GM18861 (cell line): ENCODE data around the gene STK24.

Source experiments
- ATAC-seq: cut with Tn5 transposase; IDR thresholded peaks from one replicate; pipeline ENCODE4 v1.9.1; 2021; ENCODE audit not compliant: unreplicated experiment

STK24 gene

DNA sequence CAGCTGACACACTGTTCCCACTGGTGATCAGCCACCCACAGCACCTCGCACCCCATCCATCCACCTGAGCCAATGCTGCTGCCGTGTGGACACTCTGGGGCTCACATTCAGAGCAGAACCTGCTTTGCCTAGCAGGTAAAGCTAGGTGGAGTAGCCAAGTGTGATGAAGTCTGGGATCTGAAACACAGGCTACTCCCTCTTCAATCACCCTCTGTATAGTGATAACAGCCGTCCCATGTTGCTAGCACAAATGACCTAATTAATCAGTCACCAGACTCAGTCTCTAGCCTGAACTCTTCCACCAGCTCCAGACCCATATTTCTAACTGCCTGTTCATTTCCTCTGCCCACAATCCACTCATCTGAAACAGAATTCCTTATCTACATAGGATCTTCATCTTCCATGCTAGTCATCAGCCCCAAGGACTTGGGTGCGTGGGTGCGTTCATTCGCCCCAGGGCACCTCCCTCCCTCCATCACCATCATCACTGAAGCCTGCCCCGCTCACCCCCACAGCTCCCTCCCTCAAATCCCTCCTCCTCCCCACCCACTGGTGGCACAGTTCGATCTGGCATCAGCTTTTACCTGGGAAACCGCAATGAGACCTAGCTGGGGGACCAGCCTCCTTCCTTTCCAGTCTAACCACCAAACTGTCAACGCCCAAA is 19.8 kb downstream of the STK24 start:
- ATAC-seq = no peak

GRCh38 chr13:98556142-98556816 is 20.6 kb downstream of the STK24 start:
- ATAC-seq = no peak

DNA sequence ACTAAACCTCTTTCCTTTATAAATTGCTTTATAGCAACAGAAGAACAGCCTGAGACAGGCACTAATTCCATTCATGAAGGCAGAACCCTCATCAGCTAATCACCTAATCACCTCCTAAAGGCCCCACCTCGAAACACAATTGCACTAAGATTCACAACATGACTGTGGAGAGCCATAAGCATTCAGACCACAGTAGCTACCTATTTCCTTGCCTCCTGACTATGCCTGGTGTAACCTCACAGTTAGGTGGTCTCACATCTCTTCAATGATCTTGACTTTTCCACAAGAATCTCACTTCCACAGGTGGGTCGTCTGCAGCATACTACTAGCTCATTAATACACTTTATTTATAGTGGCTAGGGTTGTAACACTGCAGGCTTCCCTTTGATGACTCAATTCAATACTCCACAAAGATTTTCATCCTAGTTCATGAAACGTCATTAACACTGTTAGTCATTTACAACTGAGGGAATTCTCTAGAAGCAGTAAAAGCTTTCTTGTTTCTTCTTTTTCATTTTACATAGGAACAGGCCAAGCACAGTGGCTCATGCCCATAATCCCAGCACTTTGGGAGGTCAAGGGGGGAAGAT is 27.1 kb downstream of the STK24 start:
- peak; percentile 70 for ATAC-seq

GRCh38 chr13:98549006-98549727 is 27.7 kb downstream of the STK24 start:
- no peak for ATAC-seq

DNA sequence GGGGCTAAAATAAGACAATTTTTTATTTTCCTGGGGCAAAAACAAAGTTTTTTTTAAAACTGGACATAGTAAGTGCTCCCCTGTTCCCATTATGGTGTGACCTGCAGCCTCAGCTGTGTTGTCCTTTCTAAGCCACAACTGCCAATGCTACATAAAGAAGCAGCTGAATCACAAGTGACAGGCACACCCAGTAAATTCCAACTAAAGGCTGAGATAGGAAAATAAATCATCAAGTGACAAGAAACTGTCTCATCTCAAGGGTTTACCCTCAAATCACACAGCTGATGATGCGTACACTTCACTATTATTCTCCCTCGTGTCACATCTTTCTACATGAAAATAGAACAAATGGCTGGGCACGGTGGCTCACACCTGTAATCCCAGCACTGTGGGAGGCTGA is 28.7 kb downstream of the STK24 start:
- no peak for ATAC-seq

DNA sequence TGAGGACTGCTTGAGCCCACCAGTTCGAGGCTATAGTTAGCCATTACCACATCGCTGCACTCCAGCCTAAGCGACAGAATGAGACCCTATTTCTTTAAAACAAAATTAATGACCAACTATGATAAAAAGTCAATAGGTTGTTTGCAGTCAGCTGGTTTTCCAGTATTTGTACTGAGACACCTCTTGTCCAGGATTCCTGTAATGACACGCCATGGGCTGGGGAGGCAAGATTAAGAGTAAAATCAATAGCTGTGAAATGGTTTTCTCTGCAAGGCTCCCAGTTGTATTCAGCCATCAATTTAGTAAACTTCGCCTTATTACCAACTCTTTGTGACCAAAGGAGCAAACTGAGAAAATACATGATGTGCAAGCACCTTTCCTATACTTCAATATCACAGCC is 29.5 kb downstream of the STK24 start:
- ATAC-seq = no peak

- no peak for ATAC-seq
Observed at GRCh38 chr13:98546402-98546801, 30.5 kb downstream of the STK24 start.

DNA sequence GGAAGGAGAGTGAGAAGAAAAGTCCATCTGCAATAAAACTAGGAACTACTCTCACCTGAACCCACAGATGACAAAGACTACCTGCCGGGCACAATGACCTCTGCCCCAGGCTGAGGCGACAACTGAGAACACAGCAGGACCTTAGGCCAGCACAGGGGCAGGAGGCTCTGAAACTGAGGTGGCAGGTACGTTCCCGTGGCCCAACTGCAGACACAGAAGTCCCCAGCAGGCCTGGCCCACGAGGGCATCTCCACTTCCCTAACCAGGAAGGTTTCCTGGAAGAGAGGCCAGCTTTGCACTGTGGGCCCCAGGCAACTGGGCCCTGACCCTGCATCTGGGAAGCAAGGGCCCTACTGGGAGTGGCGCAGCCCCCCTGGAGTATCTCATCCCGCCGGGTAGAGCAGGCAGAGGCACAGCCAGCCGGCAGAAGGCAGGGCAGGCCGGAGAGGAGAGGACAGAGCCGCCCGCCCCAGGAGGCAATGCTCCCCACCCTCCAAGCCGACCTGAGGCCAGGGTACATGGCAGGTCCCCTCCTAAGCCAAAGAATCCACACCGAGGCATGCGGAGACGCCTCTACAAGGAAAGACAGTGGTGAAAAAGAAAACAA is 32.7 kb downstream of the STK24 start:
- ATAC-seq = no peak

DNA sequence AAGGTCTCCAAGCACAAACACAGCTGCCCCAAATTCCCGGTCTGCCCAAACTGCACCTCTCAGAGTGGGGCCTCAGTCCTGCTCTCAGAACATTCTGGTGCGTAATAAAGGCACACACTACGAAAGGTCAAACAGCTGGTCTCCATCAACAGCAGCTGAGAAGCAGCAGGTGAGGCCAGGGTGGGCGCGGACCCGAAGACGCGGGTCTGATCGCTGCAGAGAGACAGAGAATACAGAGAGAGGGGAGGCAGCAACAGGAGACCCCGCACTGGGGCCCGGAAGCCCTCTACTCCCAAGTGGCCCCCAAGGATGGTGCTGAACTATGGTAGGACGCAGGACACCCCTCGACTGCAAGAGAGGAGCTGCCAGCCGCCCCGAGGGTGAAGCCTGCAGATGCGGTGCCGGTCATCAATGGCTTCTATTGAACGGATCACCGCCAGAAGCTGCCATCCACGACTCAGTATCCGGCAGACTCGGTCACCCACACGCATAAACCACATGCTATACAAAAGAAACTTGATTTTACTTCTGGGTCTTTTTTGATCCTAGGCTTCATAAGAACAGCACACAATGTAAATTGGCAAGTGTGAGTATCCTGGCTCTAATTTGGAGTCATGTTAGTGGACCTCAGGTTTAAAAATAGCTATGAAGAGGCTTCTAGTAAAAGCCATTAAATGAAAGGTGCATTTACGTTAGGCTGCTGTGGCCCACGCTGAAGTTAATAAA is 33.4 kb downstream of the STK24 start:
- ATAC-seq = no peak

DNA sequence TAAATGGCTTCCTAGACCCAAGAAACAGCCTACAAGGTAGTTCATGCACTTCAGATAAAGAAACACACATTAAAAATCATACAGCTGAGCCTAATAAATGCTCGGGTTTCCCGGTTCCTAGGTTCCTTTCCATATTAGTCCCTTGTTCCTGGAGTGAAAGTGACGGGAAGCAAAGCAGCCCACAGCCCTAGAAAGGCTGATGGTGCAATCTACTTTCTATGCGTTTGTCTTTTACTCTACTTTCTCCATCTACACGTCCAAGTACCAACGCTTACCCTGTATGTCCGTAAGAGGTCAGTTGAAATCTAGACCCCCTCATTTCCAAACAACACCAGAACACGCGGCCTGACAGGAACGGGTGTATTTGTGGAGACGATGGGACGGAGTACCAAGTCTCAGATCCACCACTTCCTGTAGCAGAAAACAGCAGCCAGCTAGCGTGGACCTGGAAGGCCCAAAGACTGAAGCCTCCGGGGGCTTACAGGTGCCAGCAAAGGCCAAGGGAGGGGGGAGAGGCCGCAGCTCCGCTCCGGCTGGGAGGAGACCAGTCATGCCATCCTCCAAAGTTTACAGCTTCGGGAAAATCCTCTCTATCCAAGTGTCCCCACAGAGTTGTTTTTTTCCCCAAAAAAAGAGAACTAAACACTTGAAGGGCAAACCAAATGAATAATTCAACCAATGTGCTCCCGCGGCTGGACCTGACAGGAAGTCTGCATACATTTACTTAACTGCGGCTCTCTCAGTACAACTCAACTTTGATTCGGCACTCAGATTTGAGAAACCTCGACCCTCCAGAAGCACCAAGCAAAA is 34.1 kb downstream of the STK24 start:
- ATAC-seq = no peak

- no peak for ATAC-seq
Observed at GRCh38 chr13:98541701-98542203, 35.2 kb downstream of the STK24 start.

GRCh38 chr13:98541191-98541590 is 35.7 kb downstream of the STK24 start:
- no peak for ATAC-seq

- ATAC-seq = no peak
Observed at GRCh38 chr13:98540476-98540875, 36.4 kb downstream of the STK24 start.

GRCh38 chr13:98539666-98540065 is 37.2 kb downstream of the STK24 start:
- ATAC-seq = no peak

DNA sequence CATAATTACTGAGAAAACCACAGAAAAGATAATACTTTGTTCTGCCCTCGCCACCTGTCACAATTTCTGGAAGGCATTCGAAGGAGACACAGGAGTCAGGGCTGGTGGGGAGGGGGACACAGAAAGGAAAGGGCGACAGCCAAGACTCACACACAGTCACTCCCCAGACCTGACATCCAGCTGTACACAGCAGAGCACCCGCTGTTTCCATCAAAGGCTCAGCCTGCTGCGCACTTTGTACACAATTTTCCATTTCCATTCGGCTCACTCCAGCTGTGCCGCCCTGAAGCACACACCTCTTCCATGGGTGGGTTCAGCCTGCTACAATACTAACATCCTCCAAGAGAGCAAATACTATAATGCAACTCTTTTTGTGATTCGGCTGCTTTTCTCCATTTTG is 38.0 kb downstream of the STK24 start:
- no peak for ATAC-seq

DNA sequence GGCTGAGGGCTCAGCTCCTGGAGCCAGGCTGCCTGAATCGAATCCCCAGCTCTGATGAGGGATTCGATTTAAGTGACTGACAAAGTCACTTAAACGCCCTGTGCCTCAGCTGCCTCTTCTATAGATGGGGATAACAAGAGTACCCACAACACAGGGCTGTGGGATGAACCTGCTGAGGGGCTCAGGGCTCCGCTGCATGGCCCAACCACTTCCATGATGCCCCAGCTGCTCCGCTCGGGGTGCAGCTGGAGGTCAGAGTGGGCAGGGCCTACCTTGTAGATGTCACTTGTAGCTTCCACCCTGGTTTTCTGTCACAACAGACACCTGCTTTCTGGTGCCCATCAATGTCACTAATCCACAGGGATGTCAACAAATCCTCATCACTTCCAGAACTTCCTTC is 39.2 kb downstream of the STK24 start:
- ATAC-seq = no peak

DNA sequence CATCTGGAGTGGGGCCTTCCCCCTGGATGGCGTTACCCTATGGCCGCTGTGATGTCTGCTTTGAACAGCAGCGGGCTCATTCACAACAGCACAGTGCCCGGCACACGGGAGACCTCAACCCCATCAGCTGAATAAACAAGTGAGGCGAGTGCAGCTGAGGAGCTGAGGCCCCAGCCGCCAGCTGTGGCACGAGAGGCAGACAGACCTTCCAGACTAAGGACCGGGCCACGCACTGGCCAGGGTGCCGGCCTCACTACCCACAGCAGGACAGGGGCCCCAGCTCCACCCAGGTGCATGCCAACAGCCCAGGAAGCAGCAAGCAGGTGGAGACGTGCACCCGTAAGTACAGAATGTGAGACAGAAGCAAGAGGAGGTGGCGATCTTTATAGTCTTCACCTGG is 39.6 kb downstream of the STK24 start:
- ATAC-seq = no peak

DNA sequence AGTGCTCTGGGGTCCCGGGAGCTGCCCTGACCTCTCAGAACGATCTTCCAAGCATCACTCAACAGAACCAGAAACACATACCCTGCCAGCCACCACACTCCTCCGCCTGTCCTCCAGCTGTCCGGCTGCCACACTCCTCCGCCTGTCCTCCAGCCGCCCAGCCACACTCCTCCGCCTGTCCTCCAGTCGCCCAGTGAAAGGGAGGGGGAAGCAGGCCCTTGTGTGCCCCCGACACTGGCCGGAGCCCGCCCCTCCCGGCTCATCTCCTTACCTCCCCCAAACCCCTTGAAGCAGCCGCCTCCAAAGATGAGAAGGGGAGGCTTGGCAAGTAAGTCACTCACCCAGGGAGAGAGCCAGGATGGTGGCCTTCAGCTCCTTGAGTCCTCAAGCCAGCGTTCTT is 40.2 kb downstream of the STK24 start:
- no peak for ATAC-seq

DNA sequence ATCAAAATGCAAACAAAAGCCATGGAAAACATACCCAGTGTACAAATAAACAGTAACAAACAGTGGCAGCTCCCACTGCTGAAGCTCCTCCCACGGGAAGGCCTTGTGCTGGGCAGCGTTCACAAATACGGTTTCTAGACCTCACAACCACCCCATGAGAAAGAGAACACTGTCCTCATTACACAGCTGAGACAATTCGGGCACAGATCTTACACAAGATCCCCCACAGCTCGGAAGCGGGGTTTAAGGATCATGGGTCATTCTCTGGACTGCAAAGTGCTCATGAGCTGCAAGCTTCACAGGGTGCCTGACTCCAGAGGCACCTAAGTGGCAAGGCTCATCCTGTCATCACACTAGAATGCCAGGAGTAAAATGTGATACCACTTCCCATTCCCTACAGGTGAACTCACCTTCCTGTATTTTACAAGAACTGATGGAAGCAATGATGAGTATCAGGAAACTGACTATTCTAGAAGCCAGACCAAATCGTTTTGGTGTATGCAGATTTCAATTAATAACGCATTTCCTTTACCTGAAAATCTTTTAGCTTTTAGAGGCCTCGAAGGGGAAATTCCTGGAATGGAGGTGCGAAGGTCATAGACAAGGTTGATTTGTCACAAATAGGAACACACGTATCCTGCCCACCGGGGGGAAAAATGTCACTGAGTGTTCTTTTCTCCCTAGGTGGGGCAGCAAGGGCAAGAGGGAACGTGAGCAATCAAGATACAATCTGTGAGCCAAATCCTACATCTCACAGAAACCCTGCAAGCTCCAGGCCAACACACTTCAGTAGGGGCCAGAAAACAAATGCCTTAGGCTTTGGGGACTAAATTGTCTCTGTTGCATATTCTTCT is 41.2 kb downstream of the STK24 start:
- ATAC-seq = no peak
